ENCODE data around the gene ZMYND19. TPM values are rescaled to one million over a fixed set of nuclear protein-coding genes. Genes with fewer than 3 reads are reported as not detected.

ZMYND19 gene
- total and polyA plus RNA-seq, 2 of the 8 experiments (the other 6 are each of a cell fraction or from before 2014, with no cell fraction given): 42.4 to 58.7 TPM

DNA sequence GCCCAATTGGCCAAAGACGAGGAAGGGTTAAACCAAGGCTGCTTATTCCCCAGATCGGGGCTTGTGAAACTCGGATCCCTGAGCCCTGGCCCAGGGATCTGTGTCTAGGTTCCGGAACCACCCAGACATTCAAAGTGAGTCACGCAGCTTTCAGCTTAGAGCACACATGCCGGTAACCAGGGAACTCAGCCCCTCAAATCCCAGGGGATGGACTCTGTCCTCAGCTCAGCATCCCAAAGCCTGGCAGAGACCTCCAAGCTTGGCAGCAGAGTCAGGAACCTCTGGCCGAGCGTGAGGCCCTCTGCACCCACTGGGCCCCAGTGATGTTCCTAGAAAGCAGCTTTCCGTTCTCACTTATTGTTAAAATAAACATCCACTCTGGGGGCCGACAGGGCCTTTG is 45.2 kb downstream of the ZMYND19 start:
- Histone ChIP-seq H3K79me1 (ENCODE audit: low read depth, low read length) (no peaks in the 10 kb centered on the region), H4K8ac (ENCODE audit: extremely low read depth, insufficient read depth, low read length) (no peak overlapping the region), H4K20me1 (replicated peaks in 1 of 2; ENCODE audit: control insufficient read depth in 1 of 2, insufficient read depth in 2 of 2, low read length in 2 of 2) (peaks cover 0 to 1% of the 10 kb centered on the region in 2 experiments), H3K36me3 (ENCODE audit: control insufficient read depth in 2 of 4, insufficient read depth in 4 of 4, low read length in 3 of 4) (no peaks in the 10 kb centered on the region), H3K4me2 (ENCODE audit: insufficient read depth in 1 of 2, low read depth in 2 of 2, low read length in 2 of 2) (no peak overlapping the region), H2AK5ac (ENCODE audit: low read depth, low read length) (no peak overlapping the region), H3K27ac (ENCODE audit: low read depth, low read length) (no peak overlapping the region), H3K79me2 (ENCODE audit: control insufficient read depth in 1 of 2, insufficient read depth in 2 of 2, low read length in 2 of 2) (no peaks in the 10 kb centered on the region), H3K4me1 (replicated peaks in 1 of 4; ENCODE audit: control insufficient read depth in 3 of 4, insufficient read depth in 4 of 4, low read length in 3 of 4) (peaks cover 0 to 3% (median 0%) of the 10 kb centered on the region in 4 experiments; a peak in 1 of 7 replicates), H3K27me3 (replicated peaks in 1 of 4; ENCODE audit: control insufficient read depth in 3 of 4, extremely low read depth in 1 of 4, insufficient read depth in 3 of 4, low read length in 3 of 4) (no peaks in the 10 kb centered on the region), H4K91ac (replicated peaks; ENCODE audit: insufficient read length, low read length) (no peak overlapping the region), H2BK15ac (ENCODE audit: low read length) (no peak overlapping the region), H3K18ac (ENCODE audit: extremely low read depth, low read length) (no peak overlapping the region), H3K14ac (ENCODE audit: insufficient read length) (no peak overlapping the region), H2AFZ (ENCODE audit: low read length) (no peak overlapping the region), H4K5ac (ENCODE audit: insufficient read length, low read depth, low read length) (no peak overlapping the region), H2BK12ac (ENCODE audit: low read depth, low read length) (no peak overlapping the region), H3K4ac (replicated peaks; ENCODE audit: insufficient read length, low read depth, low read length) (no peak overlapping the region), H2BK5ac (ENCODE audit: low read depth, low read length) (no peak overlapping the region), H3K56ac (replicated peaks; ENCODE audit: insufficient read length, low read depth, low read length) (no peak overlapping the region), H3K9me3 (ENCODE audit: insufficient read depth in 2 of 2, low read depth in 1 of 2, low read length in 1 of 2) (peaks cover 7 to 12% of the 10 kb centered on the region in 2 experiments; a peak in 3 of 4 replicates), H3K9ac (replicated peaks in 1 of 4; ENCODE audit: extremely low read depth in 1 of 4, low read depth in 3 of 4, low read length in 3 of 4) (no peak overlapping the region; a peak in 1 of 7 replicates), H3K23me2 (ENCODE audit: low read depth, low read length) (no peaks in the 10 kb centered on the region), H2BK120ac (replicated peaks; ENCODE audit: low read depth, low read length) (no peak overlapping the region), H2BK20ac (ENCODE audit: low read length) (no peak overlapping the region), H3K4me3 (ENCODE audit: extremely low read depth in 1 of 4, insufficient read depth in 2 of 4, low read depth in 3 of 4, low read length in 4 of 4) (no peak overlapping the region), H3K23ac (ENCODE audit: insufficient read length) (no peak overlapping the region)
- POLR2A ChIA-PET (ENCODE audit: partially characterized antibody): no interaction called here
- DNase-seq (ENCODE audit: low read depth in 1 of 2, low spot score in 2 of 2) (no peak), FAIRE-seq (no peak)
- CTCF ChIA-PET (ENCODE audit: partially characterized antibody): interaction anchor here (1.1 to 2.4 kb wide), 5 partner anchors 10 to 36 kb away, joined by 3 to 13 read pairs (median 7); no protein-coding TSS in a partner anchor
- WGBS, 2 experiments (ENCODE audit: extremely low coverage in 1 of 2, insufficient coverage in 1 of 2, insufficient read length in 1 of 2, insufficient replicate concordance in 2 of 2, low coverage in 1 of 2, low lambda C conversion rate in 2 of 2, missing lambda C conversion rate in 1 of 2): 88% methylated on average over 10 of the region's 10 CpGs; no CpG with 5 or more reads in 1 of the 2 experiments
- TF ChIP-seq CHD2 (IDR thresholded peaks at IDR 0.05; ENCODE audit: low read length) (no peak), SP1 (IDR thresholded peaks at IDR 0.05; ENCODE audit: low read depth, low read length) (no peak), KDM5A (IDR thresholded peaks at IDR 0.05; ENCODE audit: low read length) (no peak), TEAD4 (IDR thresholded peaks at IDR 0.05; ENCODE audit: low read depth, low read length) (no peak), RNF2 (IDR thresholded peaks at IDR 0.05; ENCODE audit: borderline replicate concordance, low read depth, low read length, missing control alignments, poor library complexity, severe bottlenecking) (no peak), CTBP2 (IDR thresholded peaks at IDR 0.05; ENCODE audit: borderline replicate concordance, insufficient read depth, insufficient read length, low read length) (no peak), ATF3 (IDR thresholded peaks at IDR 0.05; ENCODE audit: insufficient read depth, low read depth, low read length) (no peak), SIRT6 (IDR thresholded peaks at IDR 0.05; ENCODE audit: low read length) (no peak), POLR2AphosphoS5 (IDR thresholded peaks at IDR 0.05; ENCODE audit: low read depth, low read length) (no peak)

Measured in H1 (cell line).